NCI-H1417 (cell line): ENCODE data around the gene AKAP13.

ENCODE experiments used
- DNase-seq, 3 experiments: peaks; one replicate each; lab custom pipeline; 2025; lab: John Stamatoyannopoulos, UW

AKAP13 gene

GRCh38 chr15:85741021-85741421, 360.6 kb downstream of the AKAP13 start:
- DNase-seq, result peak in 1 of 3 experiments; percentile 31

- DNase-seq, result no peak
Observed at GRCh38 chr15:85741662-85742061, 361.3 kb downstream of the AKAP13 start.

GRCh38 chr15:85742186-85742821, 361.9 kb downstream of the AKAP13 start:
- DNase-seq, result peak in 2 of 3 experiments; percentile 23 to 32

GRCh38 chr15:85743392-85744055, 363.1 kb downstream of the AKAP13 start:
- peak; percentile 26 to 85 (median 70) for DNase-seq

GRCh38 chr15:85744579-85744978, 364.2 kb downstream of the AKAP13 start:
- DNase-seq, result no peak

GRCh38 chr15:85745023-85745422, 364.6 kb downstream of the AKAP13 start:
- no peak for DNase-seq

- DNase-seq, result no peak
Observed at GRCh38 chr15:85745525-85746150, 365.2 kb downstream of the AKAP13 start.

- no peak for DNase-seq
Observed at GRCh38 chr15:85746641-85747040, 366.2 kb downstream of the AKAP13 start.

- no peak for DNase-seq
Observed at GRCh38 chr15:85748176-85748575, 367.8 kb downstream of the AKAP13 start.

GRCh38 chr15:85748729-85749128, 368.3 kb downstream of the AKAP13 start:
- DNase-seq, result no peak

- no peak for DNase-seq
Observed at GRCh38 chr15:85749261-85750151, 369.1 kb downstream of the AKAP13 start.

- DNase-seq, result no peak
Observed at GRCh38 chr15:85750319-85751290, 370.2 kb downstream of the AKAP13 start.

GRCh38 chr15:85751291-85752123, 371.1 kb downstream of the AKAP13 start:
- no peak for DNase-seq

GRCh38 chr15:85752124-85752475, 371.7 kb downstream of the AKAP13 start:
- no peak for DNase-seq

GRCh38 chr15:85752491-85752961, 372.1 kb downstream of the AKAP13 start:
- DNase-seq, result no peak

- no peak for DNase-seq
Observed at GRCh38 chr15:85753261-85753660, 372.9 kb downstream of the AKAP13 start.

GRCh38 chr15:85753791-85754452, 373.5 kb downstream of the AKAP13 start:
- no peak for DNase-seq

- DNase-seq, result no peak
Observed at GRCh38 chr15:85754989-85755388, 374.6 kb downstream of the AKAP13 start.

GRCh38 chr15:85755471-85755870, 375.1 kb downstream of the AKAP13 start:
- no peak for DNase-seq

- no peak for DNase-seq
Observed at GRCh38 chr15:85755942-85756341, 375.5 kb downstream of the AKAP13 start.
